Left renal cortex interstitium (tissue), 4 donors: ENCODE results near the gene PRMT7. TPM values are rescaled to one million over a fixed set of nuclear protein-coding genes. Genes with fewer than 3 reads are reported as not detected.

Source experiments
- DNase-seq, 4 donors: peaks; one replicate each; pipeline ENCODE4 v3.0.0-alpha.2; 2013; ENCODE audit warnings: low read depth in 4 of 4, low spot score in 2 of 4, missing footprints in 1 of 4
- polyA plus RNA-seq, 4 donors: library from polyadenylated mRNA; unstranded; fragments of 120-200 nt; gene quantifications; one replicate each; pipeline ENCODE4 v1.2.1, GENCODE V29; 2013; ENCODE audit not compliant: insufficient read length in 4 of 4

PRMT7 gene, protein sequence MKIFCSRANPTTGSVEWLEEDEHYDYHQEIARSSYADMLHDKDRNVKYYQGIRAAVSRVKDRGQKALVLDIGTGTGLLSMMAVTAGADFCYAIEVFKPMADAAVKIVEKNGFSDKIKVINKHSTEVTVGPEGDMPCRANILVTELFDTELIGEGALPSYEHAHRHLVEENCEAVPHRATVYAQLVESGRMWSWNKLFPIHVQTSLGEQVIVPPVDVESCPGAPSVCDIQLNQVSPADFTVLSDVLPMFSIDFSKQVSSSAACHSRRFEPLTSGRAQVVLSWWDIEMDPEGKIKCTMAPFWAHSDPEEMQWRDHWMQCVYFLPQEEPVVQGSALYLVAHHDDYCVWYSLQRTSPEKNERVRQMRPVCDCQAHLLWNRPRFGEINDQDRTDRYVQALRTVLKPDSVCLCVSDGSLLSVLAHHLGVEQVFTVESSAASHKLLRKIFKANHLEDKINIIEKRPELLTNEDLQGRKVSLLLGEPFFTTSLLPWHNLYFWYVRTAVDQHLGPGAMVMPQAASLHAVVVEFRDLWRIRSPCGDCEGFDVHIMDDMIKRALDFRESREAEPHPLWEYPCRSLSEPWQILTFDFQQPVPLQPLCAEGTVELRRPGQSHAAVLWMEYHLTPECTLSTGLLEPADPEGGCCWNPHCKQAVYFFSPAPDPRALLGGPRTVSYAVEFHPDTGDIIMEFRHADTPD
- polyA plus RNA-seq, result 10 to 100 TPM; 39.4 to 71.5 (median 61.7) TPM

DNA sequence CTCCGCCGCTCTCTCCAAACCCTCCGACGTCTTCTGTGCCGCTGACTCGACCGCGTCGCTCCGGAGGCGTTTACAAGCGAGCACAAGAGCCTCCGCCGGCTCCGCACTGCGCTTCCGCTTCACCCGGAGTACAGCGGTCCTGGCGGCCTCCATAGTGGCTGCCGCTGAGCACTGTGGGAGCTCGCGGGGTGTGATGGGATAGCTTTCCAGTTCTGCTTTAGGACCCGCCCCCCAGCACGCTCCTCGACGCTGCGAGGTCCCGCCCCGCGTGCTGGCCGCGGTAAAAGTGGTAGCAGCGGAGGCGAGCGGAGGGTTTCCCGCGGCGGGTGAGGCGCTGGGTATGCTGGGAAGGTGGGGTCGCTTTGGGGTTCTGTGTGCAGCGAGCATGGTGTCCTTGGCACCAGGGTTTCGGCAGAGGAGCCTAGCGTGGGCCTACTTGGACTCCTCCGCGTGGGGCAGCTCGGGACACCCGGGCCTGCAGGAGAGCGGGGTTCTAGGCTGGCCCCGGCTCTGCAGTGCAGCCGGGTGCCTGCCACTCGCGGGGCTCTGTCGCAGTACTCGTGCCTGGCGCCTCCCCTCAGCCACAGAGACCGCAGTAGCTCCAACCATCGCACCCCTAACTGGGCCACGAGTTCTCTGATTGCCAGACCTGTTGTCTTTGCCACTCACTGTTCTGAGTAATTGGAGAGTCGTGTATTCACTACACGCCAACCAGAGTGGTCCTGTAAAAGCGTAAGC lies at the start of gene PRMT7, which contains the start of gene SLC7A6OS:
TSS of gene PRMT7 (plus strand) at position 246 of the 738 bp plus-strand sequence. CDS start 4,961 bp downstream, outside the sequence.
TSS of gene SLC7A6OS (minus strand) at position 173 of the 738 bp plus-strand sequence. CDS start at position 153, 20 bp downstream.
- DNase-seq, result peak in 3 of 4 donors; percentile 69 to 86 (median 82)

DNA sequence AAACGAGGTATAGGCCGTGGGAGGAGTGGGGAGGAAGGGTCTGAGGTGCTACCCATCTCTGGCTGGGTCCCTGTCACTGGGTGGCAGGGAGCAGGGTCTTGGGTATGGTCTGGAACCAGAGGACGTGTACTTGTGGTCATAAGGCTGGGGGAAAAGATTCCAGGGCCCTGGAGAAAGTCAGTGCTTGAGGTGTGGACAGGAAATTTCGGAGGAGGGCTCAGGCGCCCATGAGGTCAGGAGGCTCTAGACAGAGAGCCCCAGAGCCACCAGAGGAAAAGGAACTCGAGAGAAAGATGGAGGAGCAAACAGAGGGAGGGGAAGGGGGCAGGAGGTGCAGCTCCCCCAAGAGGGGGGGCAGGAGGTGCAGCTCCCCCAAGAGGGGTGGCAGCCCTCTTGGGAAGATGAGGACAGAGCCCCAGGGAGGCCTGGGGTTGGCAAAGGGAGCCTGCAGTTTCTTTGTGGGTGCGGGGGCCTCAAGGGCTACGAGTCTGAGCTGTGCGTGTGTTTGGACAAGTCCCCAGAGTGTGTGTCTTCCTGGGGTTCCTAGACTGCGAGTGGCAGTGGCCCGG lies 47.2 kb upstream of the PRMT7 start:
- no peak for DNase-seq

DNA sequence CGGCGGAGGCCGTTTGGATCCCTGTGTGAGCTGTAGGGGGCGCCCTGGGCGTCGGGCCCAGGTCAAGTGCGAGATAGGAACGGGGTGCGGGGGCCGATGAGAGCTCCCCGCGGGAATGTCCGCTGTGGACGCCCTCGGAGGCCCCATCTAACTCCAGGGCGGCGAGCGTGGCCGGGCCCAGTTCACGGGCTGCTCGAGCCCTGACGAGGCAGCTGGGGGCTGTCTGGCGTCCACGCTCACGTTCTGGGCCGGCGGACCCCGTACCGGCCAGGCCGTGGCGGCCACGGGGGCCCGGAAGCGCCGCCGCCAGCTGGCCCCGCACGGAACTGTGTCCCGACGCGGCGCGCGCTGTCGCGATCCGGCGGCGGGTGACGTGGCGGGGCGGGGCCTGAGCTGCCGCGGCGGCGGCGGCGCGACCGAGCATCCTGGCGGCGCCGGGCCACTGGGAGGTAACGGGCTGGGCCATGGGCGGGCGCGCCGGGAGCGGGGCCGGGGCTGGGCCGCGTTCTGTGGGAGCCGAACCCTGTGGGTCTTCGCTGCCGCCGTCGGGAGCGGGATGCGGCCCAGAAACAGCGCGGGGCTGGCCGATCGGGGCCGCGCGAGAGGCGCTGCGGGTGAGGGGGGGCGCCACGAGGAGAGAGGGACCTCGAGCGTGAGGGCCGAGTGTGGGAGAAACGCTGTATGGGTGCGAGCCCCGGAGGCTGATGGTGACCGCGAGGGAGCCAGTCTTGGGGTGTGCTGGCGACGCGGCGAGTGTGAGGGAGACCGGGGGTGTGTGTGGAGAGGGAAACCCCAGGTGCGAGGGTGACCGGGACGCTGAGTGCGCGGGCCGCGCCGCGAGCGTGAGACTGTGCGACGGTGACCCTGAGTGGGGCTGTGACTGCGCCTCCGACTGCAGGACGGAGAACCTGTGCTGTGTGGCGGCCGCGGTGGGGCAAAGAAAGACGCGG lies 46.4 kb upstream of the PRMT7 start, which contains the start of gene SLC7A6:
TSS of gene SLC7A6 (plus strand) at position 399 of the 950 bp plus-strand sequence. CDS start 10,201 bp downstream, outside the sequence.
- no peak for DNase-seq

DNA sequence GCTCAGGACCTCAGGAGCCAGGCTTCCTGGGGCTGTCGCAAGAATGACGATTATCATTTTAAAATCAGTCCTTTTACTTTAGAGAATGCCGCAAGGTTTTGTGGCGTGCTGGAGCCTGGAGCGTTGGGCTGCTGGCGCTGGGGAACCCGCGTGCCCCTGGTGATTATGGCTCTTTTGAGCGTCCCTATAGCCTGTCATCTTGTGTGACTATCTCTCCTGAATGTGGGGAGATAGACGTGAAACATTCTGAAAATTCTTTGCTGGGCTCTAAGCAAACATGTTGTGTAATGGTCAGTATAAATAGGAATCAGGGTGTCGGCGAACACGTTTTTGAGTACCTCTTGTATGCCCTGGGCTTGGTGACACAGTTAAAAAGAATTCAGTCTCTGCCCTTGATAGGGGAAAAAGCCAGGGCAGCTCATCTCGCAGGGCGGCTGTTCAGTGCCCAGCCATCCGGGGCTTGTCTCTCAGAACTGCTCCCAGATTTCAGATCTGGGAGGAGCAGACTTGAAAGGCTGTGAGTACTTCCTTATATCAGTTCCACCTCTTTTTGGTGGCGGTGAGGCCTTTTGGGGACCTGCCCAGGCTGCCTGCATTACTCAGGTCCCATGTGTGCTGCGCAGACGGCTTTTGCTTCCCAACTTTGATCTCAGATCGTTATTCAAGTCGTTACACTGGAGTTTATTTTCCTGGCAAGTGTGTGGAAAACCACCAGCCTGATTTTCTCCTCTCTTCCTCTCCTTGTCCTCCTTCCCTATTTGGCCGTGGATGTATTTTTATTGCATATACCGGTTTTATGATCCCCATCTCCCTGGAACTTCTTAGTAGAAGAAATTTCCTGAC lies 45.5 kb upstream of the PRMT7 start:
- DNase-seq, result no peak

DNA sequence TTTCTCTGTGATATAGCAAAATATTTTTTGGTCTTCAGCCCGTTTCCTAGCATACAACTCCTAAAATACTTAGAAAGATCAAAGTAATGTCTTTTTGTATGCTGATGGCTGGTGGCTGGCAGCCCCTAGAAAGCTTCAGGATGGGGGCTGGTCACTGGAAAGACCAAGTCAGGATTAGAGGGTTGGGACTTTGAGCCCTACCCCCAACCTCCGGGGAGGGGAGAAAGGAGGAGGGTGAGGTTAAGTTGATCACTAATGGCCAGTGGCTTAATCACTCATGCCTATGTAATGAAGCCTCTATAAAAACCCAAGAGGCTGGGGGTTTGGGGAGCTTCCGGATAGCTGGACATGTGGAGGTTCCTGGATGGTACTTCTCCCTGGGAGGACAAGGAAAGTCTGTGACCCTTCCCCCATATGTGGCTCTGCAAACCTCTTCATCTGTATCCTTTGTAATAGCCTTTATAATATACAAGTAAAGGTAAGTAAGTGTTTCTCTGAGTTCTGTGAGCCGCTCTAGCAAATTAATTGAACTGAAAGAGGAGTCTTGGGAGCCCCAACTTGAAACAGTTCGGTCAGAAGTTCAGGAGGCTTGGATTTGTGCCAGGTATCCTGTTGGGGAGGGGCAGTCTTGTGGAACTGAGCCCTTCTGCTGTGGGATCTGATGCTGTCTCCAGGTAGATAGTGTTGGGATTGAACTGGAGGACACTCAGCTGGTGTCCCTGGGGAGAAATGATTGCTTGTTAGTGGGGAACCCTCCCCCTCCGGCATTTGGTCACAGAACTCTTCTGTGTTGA lies 43.0 kb upstream of the PRMT7 start:
- DNase-seq, result no peak

DNA sequence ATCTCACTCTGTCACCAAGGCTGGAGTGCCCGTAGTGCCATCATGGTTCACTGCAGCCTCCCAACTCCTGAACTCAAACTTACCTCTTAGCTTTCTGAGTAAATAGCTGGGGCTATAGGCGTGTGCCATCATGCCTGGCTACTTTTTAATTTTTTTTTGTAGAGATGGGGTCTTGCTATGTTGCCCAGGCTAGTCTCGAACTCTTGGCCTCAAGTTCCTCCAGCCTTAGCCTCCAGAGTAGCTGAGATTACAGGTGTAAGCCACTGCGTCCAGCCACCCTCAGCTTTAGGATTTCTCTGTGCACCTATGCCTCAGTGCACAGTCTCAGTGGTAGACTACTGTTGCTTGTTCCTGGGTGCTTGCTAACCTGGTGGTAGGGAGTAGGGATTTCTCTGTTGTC lies 41.0 kb upstream of the PRMT7 start:
- DNase-seq, result no peak

DNA sequence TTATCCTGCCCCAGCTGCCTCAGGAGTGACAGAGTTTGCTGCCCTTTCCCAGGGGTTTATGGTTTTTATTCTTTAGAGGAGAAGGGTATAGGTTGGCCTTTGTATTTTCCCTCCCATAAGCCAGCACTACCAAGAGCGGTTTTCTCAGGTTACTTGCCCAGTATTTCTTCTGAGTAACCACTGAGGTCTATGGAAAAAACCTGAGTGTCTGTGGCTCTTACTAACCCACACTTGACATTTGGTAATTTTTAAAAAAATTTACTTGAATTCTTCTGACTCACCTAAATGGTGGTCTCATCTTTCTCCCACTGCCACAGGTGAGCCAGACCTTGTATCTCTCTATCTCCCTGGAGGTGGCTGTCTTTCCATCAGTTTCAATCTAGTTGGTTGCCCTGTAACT lies 40.5 kb upstream of the PRMT7 start:
- no peak for DNase-seq

DNA sequence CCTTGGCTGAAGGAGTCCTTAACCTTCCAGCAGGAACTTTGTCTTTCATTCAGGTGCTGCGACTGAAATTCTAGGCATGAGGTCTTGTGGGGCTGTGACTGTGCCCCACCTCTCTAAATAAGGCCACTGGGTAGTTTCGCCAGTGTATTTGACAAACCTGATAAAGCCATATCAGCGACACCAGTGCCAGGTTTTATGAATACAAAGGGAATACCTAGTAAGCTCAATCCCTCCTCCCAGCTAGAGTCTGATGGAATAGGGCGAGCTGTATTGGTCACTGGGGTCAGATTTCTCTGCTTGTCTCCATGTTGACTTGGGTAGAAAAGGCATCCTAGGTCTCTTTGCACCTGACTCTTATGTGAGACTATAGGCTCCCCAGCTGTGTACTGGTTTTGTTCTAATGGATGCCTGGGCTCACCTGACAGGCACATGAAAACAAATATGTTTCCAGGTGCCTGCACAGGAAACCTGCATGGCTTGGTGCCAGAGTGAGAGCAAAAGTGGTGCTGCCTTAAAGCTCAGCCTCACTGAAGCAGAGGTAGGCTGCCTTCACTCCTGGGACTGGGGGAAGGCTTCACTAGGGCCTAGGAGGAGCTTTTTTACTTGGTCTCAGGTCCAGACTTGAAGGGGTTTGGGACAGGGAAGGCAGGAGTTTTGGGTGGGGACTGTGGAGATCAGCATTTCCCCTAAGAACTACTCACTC lies 38.2 kb upstream of the PRMT7 start:
- DNase-seq, result no peak

DNA sequence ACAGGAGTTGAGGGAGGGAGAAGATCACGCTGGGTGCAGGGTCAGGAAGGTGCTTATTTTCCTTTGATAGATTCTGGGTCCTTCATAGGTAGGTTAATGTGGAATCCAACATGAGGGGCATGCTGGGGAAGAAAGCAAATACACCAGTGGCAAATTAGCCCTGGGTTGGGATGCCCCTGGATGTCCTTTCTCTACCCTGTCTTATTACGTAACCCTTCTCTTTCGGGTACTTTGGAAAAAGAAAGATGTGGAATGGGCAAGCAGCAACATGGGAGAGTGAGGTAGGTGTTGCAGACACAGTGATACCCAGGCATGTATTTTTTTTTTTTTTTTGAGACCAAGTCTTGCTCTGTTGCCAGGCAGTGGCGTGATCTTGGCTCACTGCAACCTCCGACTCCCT lies 37.4 kb upstream of the PRMT7 start:
- DNase-seq, result no peak

DNA sequence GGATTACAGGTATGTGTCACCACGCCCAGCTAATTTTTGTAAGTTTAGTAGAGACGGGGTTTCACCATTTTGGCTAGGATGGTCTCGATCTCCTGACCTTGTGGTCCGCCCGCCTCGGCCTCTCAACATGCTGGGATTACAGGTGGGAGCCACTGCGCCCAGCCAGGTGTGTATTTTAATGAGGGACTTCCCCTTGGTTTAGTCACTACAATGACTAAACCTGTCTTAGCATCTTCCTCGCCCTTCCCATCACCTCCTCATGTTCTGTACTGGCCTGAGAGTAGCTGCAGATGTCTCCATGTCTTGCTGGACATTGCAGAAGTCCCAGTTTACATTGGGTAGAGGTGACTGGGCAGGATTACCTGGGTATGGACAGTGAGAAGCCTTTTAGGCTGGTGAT lies 36.9 kb upstream of the PRMT7 start:
- DNase-seq, result no peak

DNA sequence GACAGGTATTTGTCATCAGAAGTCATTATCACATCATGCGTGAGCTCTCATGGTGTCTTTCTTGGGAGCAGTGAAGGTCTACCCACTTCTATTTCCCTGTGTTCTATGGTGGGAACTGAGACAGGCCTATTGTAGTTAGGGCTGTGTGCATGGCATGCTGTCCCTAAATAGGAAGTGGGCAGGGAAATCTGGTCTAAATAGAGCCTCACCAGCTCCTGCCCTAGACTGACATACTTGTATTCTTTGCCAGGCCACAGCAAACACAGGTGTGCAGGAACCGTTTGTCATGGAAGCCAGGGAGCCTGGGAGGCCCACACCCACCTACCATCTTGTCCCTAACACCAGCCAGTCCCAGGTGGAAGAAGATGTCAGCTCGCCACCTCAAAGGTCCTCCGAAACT lies 36.4 kb upstream of the PRMT7 start:
- no peak for DNase-seq

DNA sequence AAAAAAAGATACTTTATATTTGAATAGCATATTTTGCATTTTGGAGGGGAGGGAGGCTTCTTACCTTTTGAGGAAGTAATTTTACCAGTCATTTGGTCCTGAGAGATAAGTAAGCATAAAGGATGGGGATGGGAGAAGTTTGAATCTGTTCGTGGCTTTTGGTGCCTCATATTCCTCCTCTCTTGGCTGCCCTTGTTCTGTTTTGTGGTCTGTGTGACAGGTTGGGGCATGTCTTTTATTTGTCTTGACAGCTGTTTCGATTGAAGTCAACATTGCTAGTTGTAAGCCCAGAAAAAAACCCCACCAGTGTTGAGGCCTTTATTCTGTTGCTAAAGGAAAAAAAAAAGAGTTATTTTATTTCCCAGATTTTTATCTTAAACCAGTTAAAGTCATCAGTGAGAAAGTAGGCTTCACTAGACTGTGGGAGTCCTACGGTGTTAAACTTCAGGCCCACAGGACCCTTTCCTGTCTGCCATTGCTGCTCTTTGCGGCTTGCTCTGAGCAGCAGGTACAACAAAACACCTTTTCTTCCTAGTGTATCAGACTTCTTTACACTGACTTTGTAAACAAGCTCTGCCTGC lies 35.1 kb upstream of the PRMT7 start:
- DNase-seq, result no peak

DNA sequence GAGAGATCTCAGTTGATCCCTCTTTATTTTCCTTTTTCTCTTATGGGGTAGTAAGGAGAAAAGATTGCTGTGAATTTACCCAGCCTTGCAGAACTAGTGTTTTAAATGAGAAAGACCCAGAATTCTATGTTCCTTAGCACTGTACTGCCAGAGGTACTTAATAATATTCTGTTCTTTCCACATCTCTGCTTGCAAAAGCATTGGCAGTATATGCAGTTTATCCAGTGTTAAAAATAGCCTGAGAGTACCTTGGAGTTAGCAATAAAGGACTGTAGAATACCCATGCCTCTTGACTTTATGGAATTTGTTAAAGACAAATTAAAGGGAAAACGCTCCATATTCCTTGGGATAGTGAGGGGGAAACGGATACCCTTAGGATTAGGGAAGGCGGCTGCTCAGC lies 34.6 kb upstream of the PRMT7 start:
- DNase-seq, result no peak

DNA sequence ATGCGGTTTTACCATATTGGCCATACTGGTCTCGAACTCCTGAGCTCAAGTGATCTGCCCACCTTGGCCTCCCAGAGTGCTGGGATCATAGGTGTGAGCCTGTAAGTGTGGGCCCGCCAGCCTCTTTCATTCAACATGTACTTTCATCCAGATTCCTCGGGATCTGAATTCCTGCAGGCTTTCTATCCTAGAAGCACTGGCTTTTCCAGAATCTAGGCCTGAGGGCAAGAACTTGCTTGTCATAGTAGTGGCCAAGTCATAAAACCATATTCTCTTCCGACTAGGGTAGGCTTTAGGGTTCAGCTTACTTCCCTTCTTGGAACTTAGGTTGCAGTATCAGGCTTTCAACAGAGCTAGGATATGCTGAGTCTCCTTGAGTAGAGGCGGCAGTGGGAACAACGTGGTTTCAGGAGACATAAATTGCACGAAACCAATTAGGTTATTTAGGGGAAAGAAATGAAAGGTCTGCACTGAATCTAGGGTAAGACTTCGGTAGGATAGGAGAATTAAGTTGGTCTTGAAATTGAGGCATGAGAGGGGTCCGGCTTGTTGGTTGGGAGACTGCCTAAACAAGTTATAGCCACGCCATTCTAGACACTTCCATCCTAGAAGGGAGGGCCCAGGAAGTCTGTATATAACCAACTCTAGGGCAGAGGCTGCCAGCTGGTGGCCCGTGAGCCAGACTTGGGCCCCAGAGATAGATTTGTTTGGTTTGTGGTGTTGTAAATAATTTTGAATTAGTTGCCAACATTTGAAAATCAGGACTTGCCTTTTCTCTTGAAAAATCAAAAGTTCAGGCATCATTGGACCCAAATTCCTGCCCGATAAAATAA lies 30.9 kb upstream of the PRMT7 start:
- no peak for DNase-seq

DNA sequence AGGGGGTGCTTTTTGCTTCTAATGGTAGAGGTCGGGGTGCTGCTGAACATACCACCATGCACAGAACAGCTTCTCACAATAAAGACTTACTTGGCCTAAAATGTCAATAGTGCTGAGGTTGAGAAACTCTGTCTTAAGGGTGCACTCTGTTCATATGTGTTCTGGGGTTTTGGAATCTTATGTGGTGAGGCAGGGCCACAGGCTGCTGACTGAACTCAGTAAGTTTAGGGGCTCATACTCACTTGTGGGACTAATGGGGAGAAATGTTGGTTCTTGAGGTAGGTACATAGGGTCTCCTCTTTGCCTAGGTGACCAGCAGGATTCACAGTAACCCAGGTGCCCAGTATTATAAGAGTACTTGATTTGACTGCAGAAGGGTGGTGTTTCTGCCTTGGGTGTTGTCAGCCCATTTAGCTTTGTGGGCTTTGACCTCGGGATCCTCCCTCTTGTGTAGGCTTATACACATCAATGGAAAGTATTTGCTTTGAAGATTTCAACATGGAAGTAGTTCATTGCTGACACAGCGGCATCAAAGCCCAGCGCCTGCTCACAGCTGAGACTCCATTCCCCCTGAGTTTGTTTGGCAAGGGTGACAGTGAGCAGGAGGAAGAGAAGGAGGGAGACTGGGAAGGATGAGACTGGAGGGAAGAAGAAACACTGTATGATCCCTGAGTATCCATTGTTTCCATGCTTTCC lies 29.3 kb upstream of the PRMT7 start:
- no peak for DNase-seq
